Activated T-helper 1 cell treated with Interleukin-2 at 50 U/mL for 16 hours (primary cell): ENCODE measurements around the gene TMEM163.
"Not testable (repeated sequence)": the region's sequence is repeated elsewhere in the genome, so short reads cannot be mapped to it uniquely, and the experiment has no call there.

Experiments
- DNase-seq: peaks from one replicate; pipeline ENCODE4 v3.0.0-alpha.2; 2020; ENCODE audit warnings: low read depth

Gene TMEM163

DNA sequence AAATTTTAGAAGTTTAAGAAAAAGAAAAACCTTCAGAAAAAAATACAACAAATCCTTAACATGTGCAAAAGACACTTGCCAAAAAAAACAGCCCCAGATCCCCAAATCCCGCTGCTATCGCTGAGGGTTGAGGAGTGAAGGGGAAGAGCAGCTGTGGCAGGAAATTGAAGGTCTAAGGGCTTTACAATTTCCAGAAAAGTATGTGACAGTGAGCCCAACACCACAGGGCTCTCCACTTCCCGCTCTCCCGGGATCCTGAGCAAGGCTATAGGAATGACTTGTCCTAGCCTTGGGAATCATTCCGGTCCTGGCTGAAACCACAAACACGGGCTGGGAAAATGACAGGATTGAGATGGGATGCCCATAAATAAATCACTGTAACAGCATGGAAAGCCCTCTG lies 191.4 kb downstream of the TMEM163 start:
- DNase-seq, result no peak

DNA sequence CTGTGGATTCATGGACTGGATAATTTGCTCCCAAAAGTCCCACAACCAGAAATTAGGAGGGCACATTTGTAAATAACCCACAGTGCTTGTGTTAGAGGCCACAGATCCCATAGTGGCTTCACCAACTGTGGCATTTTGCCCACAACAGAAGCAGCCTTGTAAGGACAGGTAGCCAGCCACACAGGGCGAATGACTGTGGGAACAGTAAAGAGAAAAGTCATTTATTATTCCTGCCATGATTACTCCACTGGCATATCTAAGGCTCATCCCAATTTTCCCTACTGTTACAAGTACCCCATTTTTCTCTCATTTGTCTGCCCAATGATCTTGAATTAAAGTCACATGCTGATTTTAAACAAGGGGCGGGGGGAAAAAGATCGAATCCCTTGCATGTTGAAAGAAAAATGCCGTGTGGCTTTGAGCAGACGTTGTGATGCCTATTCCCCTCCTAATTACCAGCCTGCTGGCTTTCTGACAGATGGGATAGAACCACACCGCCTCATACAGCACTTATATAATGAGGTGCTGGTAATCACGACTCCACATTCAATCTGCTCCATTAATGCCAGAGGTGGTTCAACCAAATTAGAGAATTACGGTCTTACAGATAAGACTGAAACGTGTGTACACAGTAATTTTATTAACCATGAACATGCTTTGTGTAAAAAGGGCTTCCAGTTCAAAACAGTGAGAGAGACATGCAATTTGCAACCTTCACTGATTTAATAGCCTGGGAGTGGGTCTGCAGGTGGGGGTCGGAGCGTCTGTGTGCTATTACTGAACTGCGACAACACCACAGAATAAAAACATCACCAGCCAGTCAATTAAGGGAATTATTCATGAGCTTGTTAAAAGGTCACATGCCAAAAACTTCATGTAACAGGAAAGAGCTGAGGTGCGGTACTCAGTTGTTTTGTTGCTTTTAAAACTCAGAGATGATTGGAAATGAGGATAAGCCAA lies 196.0 kb downstream of the TMEM163 start:
- no peak for DNase-seq

DNA sequence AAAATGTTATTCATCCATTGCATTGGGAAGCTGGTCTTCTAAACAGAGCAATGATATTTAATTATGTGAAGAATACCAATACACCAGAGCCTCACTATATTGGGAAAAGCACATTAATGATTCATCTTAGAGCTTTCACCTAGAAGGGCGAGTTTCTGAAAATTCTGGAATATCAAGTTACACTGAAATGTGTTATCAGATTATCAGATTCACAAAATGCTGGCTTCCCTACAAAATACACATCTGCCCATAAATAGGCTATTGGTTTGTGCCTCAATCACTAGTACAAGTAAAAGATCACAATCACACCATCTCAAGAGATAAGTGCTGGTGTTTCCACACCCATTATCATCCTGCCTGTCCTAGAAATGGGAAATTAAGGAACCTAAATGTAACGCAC lies 200.7 kb downstream of the TMEM163 start:
- no peak for DNase-seq

DNA sequence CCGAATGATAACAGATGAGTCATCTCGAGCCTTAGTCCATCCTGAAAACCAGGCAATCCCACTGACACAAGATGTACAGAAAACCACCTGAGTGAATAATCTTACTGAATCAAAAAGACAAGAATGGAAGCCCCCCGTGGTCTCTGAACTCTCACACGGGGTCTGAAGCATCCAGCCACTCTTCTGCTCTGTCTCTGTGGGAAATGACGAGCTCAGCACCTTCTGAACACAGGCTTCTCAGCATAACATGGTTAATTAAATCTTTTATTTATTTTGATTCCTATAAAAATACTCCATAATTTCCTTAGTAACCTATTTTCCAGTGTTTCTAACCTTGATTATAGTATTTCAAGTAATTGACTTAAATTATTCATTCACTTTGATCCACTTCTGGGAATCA lies 203.7 kb downstream of the TMEM163 start:
- no peak for DNase-seq

DNA sequence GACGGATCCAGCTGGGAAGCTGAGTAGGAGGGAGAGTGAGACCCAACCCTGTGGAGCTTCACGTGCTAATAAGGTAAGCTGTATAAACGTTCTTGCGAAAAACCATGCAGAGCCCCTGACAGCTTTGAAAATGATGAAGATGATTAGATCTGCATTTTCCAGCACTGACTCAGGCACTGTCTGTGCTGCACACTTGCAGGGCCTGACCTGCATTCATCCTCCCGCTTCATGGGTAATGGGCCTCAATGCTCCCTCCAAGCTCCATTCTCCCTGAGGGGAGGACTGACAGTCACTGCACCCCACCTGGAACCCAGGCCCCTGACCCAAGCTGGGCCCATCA lies 205.4 kb downstream of the TMEM163 start:
- DNase-seq, result no peak

DNA sequence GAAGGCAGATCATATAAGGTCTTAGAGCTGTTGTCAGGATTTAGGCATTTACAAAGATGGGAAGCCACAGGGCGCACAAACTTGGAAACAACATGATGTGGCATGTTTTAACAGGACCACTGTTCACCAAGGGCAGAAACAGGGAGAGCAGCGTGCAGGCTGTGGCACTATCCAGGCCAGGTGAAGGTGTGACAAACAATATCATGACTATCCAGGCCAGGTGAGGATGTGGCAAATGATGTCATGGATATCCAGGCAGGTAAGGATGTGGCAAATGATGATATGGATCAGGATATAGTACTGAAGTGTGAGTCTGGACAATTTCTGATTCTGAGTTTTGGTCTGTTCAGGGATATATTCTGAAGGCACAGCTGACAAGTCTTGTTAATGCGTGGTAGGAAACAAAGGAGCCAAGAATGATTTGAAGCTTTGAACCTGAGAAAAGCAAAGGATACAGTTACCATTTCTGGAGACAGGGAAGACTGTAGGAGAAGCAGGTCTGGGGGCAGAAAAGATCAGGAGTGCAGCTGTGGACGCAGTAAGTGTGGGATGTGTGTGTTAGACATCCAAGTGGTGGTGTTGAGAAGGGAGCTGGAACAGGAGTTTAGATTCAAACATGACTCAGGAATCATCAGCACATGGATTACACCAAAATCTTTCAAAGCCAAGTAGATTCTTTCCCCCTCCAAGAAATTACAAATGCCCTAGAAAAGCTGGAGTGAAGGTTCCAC lies 205.9 kb downstream of the TMEM163 start:
- DNase-seq, result no peak

DNA sequence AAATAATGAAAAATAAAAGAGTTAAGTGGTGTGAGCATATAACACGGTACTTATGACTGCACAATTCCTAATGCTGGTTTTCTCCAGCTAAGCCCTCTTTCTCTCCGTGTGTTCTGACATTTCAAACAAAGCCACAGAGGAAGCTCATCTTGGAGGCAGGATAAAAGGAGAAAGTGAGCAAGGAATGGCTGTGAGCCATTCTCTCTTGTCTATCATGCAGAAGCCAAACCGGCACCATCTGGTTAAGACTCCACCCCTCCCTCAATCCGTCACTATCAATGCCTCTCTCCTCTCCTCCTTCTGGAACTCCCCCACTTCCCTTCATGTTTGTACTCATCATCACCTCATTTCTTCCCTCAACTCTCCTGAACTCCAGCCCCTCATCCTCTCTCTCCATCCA lies 210.4 kb downstream of the TMEM163 start:
- no peak for DNase-seq

DNA sequence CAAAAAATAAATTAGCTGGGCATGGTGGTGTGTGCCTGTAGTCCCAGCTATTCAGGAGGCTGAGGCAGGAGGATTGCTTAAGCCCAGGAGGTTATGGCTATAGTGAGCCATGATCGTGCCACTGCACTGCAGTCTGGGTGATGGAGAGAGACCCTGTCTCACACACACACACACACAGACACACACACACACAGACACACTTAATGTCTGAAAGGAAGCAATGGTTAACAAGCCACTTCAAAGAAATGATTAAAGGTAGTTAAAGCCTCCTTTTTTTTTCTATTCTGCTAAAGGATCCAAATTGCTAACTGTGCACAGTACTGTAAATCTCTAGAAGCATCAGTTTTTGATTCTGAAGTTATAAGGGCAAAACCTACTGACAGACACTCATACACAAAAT lies 211.1 kb downstream of the TMEM163 start:
- DNase-seq, result no peak

DNA sequence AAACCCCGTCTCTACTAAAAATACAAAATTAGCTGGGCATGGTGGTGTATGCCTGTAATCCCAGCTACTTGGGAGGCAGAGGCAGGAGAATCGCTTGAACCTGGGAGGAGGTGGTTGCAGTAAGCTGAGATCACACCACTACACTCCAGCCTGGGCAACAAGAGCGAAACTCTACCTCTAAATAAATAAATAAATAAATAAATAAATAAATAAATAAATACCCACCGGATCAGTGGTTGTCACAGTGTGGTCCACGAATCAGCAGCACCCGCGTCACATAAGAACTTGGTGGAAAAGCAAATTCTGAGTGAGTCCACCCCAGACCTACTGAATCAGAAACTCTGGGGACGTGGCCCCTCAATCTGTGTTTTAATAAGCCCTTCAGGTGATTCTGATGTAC lies 211.6 kb downstream of the TMEM163 start:
- DNase-seq, result not testable (repeated sequence)

DNA sequence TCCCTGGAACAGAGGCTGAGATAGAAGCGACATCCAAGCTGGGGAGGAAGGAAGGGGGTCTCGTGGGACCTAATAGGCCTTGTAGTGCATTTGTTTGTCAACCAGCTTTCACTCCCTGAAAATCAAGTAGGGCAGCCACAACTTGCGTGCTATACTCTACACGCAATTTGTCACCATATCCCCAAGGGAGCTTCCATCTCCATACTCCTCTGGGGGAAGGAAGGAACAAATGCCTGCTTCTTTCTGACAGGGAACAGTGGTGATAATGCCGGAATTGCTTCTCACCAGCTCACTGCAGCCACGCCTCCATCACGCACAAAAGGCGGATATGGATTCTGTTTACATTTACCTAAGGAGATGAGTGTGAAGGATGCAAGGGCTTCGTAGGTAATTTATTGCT lies 213.4 kb downstream of the TMEM163 start:
- DNase-seq, result no peak

DNA sequence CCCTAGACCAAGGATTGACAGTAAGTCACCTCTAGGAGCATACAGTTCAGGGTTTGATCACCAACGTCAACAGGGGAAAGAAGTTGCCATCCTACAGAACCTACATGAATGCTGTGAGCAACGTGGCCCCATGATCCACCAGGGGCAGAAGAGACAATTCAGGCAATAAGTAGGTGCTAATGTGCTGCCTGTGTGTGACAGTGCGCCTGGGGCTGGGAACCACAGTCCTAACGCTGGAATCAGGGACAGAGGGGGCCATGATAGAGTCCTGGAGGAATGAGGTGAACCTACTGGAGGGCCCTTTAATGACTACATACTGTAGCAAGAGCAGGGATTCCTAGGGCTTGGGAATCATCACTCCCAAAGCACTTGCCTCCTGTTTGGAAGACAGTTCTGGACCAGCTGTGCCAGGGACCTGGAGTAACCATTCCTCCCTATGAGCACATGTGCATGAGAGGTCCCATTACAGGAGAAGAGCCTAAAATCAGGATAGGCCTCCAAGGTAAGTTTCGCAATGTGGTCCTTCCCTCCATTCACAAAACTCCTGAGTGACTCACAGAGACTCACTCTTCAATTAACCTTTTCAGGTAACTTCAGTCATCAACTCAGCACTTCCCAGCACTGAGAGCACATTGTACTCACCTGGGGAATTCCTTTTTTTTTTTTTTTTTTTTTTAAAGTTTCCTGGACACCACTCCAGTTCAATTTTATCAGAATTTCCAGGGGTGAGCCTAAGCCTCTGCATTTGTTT lies 214.0 kb downstream of the TMEM163 start:
- no peak for DNase-seq

DNA sequence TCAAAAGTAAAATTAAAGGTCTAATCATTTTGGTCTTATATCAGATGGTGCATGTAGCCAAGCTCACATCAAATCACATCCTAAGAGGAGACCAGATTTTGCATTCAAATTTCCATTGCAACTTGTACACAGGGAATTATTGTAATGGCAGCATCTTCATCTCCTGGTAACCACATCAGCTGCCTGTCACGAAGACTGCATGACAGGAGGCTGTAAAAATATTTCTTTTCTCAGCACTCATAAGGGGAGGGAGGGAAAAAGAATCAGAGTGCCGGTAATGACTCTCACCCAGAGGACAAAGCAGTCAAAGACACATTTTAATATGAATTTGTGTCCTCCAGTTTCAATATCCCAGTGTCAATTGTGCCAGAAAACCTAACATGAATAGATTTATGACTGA lies 216.7 kb downstream of the TMEM163 start:
- no peak for DNase-seq

DNA sequence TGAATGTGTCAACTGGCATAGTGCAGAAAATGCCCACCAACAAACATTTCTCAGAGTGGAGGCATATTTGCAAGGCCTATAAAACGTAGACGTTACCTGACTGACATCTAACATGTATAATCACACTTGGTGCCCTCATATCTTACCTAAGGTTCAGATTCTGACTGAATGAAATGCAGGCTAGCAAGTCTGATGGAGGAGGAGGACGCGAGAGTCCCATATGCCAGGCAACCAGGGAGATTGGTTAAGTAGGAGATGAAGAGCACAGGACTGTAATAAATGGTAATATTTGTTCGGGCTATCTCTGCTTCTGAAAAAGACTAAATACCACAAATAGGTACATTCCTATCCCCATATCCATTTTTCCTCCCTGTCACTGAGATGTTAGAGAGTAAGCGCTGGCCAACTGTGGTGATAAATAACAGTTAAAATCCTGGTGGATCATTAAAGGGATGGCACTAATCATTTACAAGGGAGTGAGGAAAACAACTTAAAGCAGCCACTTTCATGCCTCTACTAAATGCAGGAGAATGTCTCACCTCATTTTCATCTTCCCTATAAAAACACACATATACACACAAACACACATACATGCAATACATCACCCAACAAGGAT lies 217.2 kb downstream of the TMEM163 start:
- no peak for DNase-seq

DNA sequence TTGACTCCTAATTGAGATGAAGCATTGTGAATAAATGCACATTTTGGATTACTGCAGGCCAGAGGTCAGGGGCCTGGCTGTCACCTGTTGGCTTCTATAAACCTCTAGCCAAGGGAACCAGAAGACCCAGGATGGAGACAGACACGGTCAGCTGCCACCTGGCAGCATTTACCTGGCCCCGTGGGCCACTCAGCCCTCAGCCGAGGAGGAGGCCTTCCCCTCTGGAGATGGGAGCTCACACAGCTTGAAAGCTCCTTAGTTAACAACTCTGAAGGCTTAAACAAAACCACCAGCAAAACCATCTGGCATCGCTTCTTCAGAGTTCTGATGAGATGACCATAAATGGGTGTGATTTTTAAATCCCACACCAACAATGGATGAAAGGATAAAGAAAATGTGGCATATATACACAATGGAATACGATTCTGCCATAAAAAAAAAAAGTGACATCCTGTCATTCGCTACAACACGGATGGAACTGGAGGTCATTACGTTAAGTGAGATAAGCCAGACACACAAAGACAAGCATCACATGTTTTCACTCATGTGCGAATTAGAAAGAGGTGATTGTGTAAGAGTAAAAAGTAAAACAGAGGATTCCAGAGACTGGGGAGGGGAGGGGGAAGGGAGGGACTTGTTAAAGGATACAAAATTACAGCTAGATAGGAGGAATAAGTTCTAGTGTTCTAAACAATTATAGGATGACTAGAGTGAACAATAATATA lies 218.4 kb downstream of the TMEM163 start:
- no peak for DNase-seq

DNA sequence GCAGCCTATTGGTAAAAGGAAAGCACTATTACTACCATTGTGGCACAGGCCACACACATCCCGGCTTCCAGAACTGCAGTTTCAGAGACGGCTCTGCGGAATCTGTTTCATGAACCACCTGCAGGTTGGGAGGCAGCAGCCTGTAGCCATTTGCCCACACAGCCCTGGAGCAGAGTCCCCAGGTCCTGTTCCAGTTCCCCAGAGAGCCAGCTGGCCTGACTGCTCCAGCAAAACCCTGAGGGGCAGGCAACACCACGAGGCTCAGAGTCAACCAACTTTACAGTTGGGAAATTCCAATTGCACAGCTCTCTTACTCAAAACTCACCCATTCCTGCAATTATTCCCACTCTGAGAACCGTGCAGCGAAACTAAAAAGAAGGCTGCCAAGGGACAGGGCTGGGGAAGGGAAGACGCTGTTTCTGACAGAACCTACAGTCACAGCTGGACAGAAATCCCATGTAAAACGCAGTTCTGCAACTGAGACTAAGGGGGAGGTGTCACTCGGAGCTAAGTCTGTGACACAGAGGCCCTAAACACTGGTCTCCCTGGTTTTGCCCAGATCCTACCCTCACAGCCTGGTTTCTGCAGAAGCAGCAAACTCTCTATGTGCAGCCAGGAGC lies 219.4 kb downstream of the TMEM163 start:
- DNase-seq, result no peak

DNA sequence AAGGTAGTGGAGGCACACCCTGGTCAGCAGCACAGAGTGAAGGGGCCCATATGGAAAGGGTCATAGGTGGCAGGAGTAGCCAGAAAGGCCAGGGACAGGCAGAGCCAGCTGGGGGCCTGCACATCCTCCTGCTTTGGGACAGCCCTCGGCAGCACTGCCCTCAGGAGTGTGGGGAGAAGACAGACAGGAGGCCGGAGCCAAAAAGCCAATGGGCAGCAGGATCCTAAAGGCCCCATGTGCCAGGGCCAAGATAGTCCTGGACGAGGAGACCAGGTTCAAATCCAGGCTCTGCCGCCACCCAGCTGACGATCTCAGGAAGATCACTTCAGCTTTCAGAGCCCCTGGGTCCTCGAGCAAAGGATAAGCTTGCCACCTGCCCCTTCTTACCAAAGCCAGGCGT lies 220.1 kb downstream of the TMEM163 start:
- no peak for DNase-seq

DNA sequence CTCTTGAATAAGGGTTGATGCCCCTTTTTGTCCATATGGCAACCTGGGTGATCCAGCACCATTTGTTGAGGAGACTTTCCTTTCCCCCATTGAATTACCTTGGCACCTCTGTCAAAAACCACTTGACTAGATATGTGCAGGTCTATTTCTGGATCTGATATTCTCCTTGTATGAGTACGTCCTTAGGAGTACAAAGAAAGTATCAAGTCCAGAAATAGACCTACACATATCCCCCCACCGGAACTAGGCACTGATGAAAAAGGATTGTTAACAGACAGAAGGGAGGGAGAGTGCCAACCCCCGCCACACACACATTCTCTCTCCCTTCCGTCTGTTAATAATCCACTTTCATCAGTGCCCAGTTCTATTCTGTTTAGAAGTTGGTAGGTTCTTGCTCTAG lies 225.0 kb downstream of the TMEM163 start:
- no peak for DNase-seq

DNA sequence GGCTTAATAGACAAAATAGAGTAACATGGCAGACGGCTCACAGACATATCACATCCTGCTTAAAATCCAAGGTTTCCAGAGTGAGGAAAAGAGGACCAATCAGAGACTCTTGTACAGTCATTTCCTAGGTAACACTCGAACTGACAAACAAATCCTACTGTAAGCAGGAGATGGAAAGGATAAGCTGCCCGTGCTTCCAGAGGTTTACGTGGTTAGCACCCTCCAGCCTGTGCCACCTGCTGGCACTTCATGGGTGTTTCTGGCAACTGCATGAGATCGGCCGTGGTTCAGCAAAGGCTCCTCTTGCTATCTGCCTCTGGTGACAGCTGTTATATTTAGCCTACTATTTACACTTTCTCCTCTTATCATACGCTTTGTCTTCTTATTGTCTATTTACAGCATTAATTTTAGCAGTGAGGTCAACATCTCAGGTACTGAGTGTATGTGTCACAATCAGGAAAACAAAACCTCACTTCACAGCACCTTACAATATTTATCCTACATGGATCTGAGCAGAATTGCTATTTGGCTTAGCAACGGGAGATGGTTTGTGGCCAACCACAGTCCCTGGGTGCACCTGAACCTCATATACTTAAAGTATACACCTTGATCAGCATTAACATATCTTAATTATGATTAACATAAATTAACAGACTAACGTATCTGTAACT lies 226.9 kb downstream of the TMEM163 start:
- no peak for DNase-seq

DNA sequence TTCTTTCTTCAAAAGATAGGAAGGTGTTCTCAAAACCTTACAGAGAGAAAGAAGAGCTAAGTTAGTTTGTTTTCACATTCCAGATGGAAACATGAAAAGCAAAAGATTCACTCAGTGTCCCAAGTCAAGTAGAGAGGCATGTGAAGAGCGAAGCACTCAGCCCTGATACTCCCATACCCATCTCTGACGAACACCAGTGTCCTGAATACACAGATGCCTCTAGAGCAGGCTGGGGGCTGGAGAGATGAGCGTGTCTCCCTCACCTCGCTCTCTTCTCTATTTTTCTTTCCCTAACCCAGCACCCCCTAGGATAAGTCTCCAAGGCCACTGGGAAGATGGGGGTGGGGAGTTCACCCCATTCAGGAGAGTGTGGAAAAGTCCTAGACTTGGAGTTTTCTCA lies 227.8 kb downstream of the TMEM163 start:
- no peak for DNase-seq

DNA sequence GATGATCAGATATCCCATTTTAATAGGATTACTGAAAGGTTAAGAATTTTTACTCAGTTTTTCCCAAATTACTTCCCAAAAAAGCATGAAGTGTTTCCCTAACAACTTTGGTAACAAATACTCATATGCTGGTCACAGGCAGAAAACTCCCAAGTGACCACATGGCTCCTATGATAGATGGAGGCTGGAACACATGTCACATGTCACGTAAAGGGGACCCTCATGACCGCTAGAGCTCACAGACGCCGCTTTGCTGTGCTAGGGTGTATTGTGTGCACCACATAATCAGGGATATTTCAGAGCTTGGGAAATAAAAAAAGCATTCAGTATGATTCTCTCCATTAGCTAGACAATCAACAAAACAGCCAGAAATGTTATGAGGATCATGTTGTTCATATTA lies 228.2 kb downstream of the TMEM163 start:
- DNase-seq, result no peak
